Lower leg skin (tissue), 3 donors: Measurements from ENCODE around the gene CALML6.

Experiments
- CTCF ChIP-seq, 3 donors: fragments of 450-650 bp; IDR thresholded peaks; one replicate each; pipeline ENCODE4 v1.5.1; 2016; ENCODE audit warnings: antibody characterized with exemption in 3 of 3, mild to moderate bottlenecking in 3 of 3, moderate library complexity in 2 of 3
- POLR2A ChIP-seq, 2 donors: fragments of 450-650 bp; IDR thresholded peaks; one replicate each; pipeline ENCODE4 v1.6.1; 2016 to 2017; ENCODE audit warnings: antibody characterized with exemption in 2 of 2, mild to moderate bottlenecking in 1 of 2, moderate library complexity in 1 of 2

GRCh38 chr1:1959840-1960479 is 44.9 kb downstream of the CALML6 start:
- TF ChIP-seq CTCF (IDR thresholded peaks at IDR 0.05) (peak in 1 of 3 donors; percentile 69), POLR2A (IDR thresholded peaks at IDR 0.05) (no peak)
